Measurements from ENCODE around the gene DHCR7.

The DHCR7 gene

GRCh38 chr11:71463331-71464211 lies 15.4 kb upstream of the DHCR7 start:
- Histone ChIP-seq H3K4me1 (no peaks in the 10 kb centered on the region), H3K27ac (no peak overlapping the region), H3K27me3 (no peaks in the 10 kb centered on the region), H3K4me3 (no peak overlapping the region), H3K36me3 (peaks cover 32 to 85% (median 63%) of the 10 kb centered on the region in 3 donors), H3K9me3 (no peaks in the 10 kb centered on the region)
- TF ChIP-seq CTCF (IDR thresholded peaks at IDR 0.05) = no peak
- intact Hi-C loops (cut with DNase I; ENCODE audit: low total_unique reads) = no loop called here
- no peak for DNase-seq

- no peak for TF ChIP-seq CTCF (IDR thresholded peaks at IDR 0.05)
- H3K36me3 ChIP-seq = peaks cover 40 to 93% (median 71%) of the 10 kb centered on the region in 3 donors
- no peaks in the 10 kb centered on the region for H3K27me3 ChIP-seq
- no peak for DNase-seq
- H3K27ac ChIP-seq = no peak overlapping the region
- intact Hi-C loops (cut with DNase I; ENCODE audit: low total_unique reads) = no loop called here
- H3K9me3 ChIP-seq = no peaks in the 10 kb centered on the region
- H3K4me3 ChIP-seq = no peak overlapping the region
- H3K4me1 ChIP-seq = no peaks in the 10 kb centered on the region
Observed at GRCh38 chr11:71462726-71463125, 14.5 kb upstream of the DHCR7 start.

- H3K36me3 ChIP-seq = peaks cover 50 to 94% (median 77%) of the 10 kb centered on the region in 3 donors
- DNase-seq = no peak
- TF ChIP-seq CTCF (IDR thresholded peaks at IDR 0.05) = no peak
- no peak overlapping the region for H3K4me3 ChIP-seq
- H3K4me1 ChIP-seq = no peaks in the 10 kb centered on the region
- intact Hi-C loops (cut with DNase I; ENCODE audit: low total_unique reads) = no loop called here
- no peaks in the 10 kb centered on the region for H3K27me3 ChIP-seq
- H3K9me3 ChIP-seq = no peaks in the 10 kb centered on the region
- no peak overlapping the region for H3K27ac ChIP-seq
Observed at GRCh38 chr11:71461696-71462095, 13.5 kb upstream of the DHCR7 start.

GRCh38 chr11:71459767-71460320 lies 11.7 kb upstream of the DHCR7 start:
- no peaks in the 10 kb centered on the region for H3K9me3 ChIP-seq
- no peak for TF ChIP-seq CTCF (IDR thresholded peaks at IDR 0.05)
- intact Hi-C loops (cut with DNase I; ENCODE audit: low total_unique reads) = no loop called here
- no peak overlapping the region for H3K4me3 ChIP-seq
- DNase-seq = no peak
- H3K27me3 ChIP-seq = no peaks in the 10 kb centered on the region
- H3K36me3 ChIP-seq = peaks cover 65 to 93% (median 89%) of the 10 kb centered on the region in 3 donors
- peaks cover 0 to under 1% (median 0%) of the 10 kb centered on the region in 4 donors for H3K4me1 ChIP-seq
- no peak overlapping the region for H3K27ac ChIP-seq

GRCh38 chr11:71459076-71459766 lies 11.0 kb upstream of the DHCR7 start:
- Histone ChIP-seq H3K4me1 (peaks cover 0 to 7% (median 3%) of the 10 kb centered on the region in 4 donors), H3K27me3 (no peaks in the 10 kb centered on the region), H3K36me3 (peaks cover 65 to 89% (median 89%) of the 10 kb centered on the region in 3 donors), H3K9me3 (no peaks in the 10 kb centered on the region), H3K4me3 (no peak overlapping the region), H3K27ac (no peak overlapping the region)
- intact Hi-C loops (cut with DNase I; ENCODE audit: low total_unique reads) = no loop called here
- DNase-seq = no peak
- no peak for TF ChIP-seq CTCF (IDR thresholded peaks at IDR 0.05)
